SK-N-SH (cell line): ENCODE results near the gene RAC2. TPM values are rescaled to one million over a fixed set of nuclear protein-coding genes. Genes with fewer than 3 reads are reported as not detected.
A peak's percentile ranks its signal among the peaks of the same experiment; 100 is the strongest.

Experiments
- CHD2 ChIP-seq: fragments of 150-350 bp; IDR thresholded peaks from 2 replicates; pipeline ENCODE4 v1.6.1; 2018; ENCODE audit warnings: low read length; ENCODE audit not compliant: partially characterized antibody
- CTCF ChIP-seq: fragments of 200-600 bp; sonication (generic); IDR thresholded peaks from 2 replicates; pipeline ENCODE4 v1.6.1; 2017; ENCODE audit warnings: antibody characterized with exemption, mild to moderate bottlenecking, moderate library complexity
- ELF1 ChIP-seq: IDR thresholded peaks from 2 replicates; pipeline ENCODE4 v1.4.0; 2012
- EP300 ChIP-seq, 2 experiments: IDR thresholded peaks; 2 replicates each; pipeline versions ENCODE4 v1.4.0 to v1.6.1; 2012; ENCODE audit warnings: borderline replicate concordance in 1 of 2, low read depth in 1 of 2, low read length in 1 of 2
- EZH2phosphoT487 ChIP-seq: fragments of 200-600 bp; sonication (generic); IDR thresholded peaks from 2 replicates; pipeline ENCODE4 v1.6.1; 2017; ENCODE audit warnings: low read depth, mixed run types, mild to moderate bottlenecking, antibody characterized with exemption, moderate library complexity, borderline replicate concordance
- FOSL2 ChIP-seq: IDR thresholded peaks from 2 replicates; pipeline ENCODE4 v1.4.0; 2012; ENCODE audit warnings: low read depth, mild to moderate bottlenecking, moderate library complexity, borderline replicate concordance
- MAX ChIP-seq: IDR thresholded peaks from 2 replicates; pipeline ENCODE4 v1.4.0; 2012; ENCODE audit warnings: low read depth
- NFIC ChIP-seq: IDR thresholded peaks from 2 replicates; pipeline ENCODE4 v1.4.0; 2012; ENCODE audit warnings: borderline replicate concordance
- PBX3 ChIP-seq: IDR thresholded peaks from 2 replicates; pipeline ENCODE4; 2012
- RCOR1 ChIP-seq: fragments of 150-350 bp; IDR thresholded peaks from 2 replicates; pipeline ENCODE4 v1.6.1; 2017; ENCODE audit warnings: antibody characterized with exemption, low read length
- REST ChIP-seq: IDR thresholded peaks from 2 replicates; pipeline ENCODE4 v1.6.1; 2012; ENCODE audit warnings: mild to moderate bottlenecking, low read depth, low read length, moderate library complexity
- TCF12 ChIP-seq: IDR thresholded peaks from 2 replicates; pipeline ENCODE4 v1.4.0; 2012
- USF2 ChIP-seq: fragments of 150-350 bp; IDR thresholded peaks from 2 replicates; pipeline ENCODE4 v1.6.1; 2017; ENCODE audit warnings: antibody characterized with exemption, low read length, low read depth, borderline replicate concordance
- YY1 ChIP-seq: IDR thresholded peaks from 2 replicates; pipeline ENCODE4 v1.4.0; 2012; ENCODE audit warnings: low read depth, mild to moderate bottlenecking
- ZBTB33 ChIP-seq: IDR thresholded peaks from 2 replicates; pipeline ENCODE4 v1.4.0; 2012; ENCODE audit warnings: low read depth, borderline replicate concordance
- polyA plus RNA-seq, 3 experiments: library from polyadenylated mRNA; depleted of rRNA; stranded (reverse); fragments of >200 nt; gene quantifications; 2 replicates each; pipeline ENCODE4 v1.2.3, GENCODE V29; 2012

RAC2 gene
- polyA plus RNA-seq, 1 of the 3 experiments (the other 2 are of a cell fraction): 29.9 TPM

GRCh38 chr22:37228106-37229011 lies 15.7 kb downstream of the RAC2 start (continued):
- TF ChIP-seq PBX3 (peak; percentile 78), EP300 (IDR thresholded peaks at IDR 0.05; ENCODE audit: borderline replicate concordance in 1 of 2, low read depth in 1 of 2, low read length in 1 of 2) (peak in 1 of 2 experiments; percentile 64; a peak in 1 of 4 replicates), REST (no peak), YY1 (no peak), MAX (peak; percentile 47; the same call in 1 of the 2 replicates), TCF12 (peak; percentile 91), FOSL2 (no peak), EZH2phosphoT487 (no peak), CHD2 (no peak), USF2 (no peak), ZBTB33 (no peak), CTCF (no peak), RCOR1 (no peak), NFIC (peak; percentile 89), ELF1 (no peak)
- TF ChIP-seq, all 33 proteins: peak for 6
